ENCODE measurements around the gene CXorf51B.
"Not testable (repeated sequence)": the region's sequence is repeated elsewhere in the genome, so short reads cannot be mapped to it uniquely, and the experiment has no call there.

Gene CXorf51B

GRCh38 chrX:146809471-146809870, at the start of gene CXorf51B:
Gene CXorf51B (plus strand): TSS chrX:146809771. CDS start chrX:146809792, 21 bp downstream.
- not testable (repeated sequence) for DNase-seq

- DNase-seq, result not testable (repeated sequence)
Observed at GRCh38 chrX:146814644-146815043, 5.1 kb downstream of the CXorf51B start, which contains the start of gene CXorf51A. Gene CXorf51A (minus strand): TSS chrX:146814744. CDS start chrX:146814723, 21 bp downstream.

GRCh38 chrX:146831994-146832393, 22.4 kb downstream of the CXorf51B start:
- no peak for DNase-seq

GRCh38 chrX:146854281-146854680, 44.7 kb downstream of the CXorf51B start:
- peak in 2 of 14 donors; percentile 0 to 4 for DNase-seq
